Activated CD8-positive, alpha-beta memory T cell treated with anti-CD3 and anti-CD28 coated beads for 36 hours (primary cell): ENCODE measurements around the gene RHOD. TPM values are rescaled to one million over a fixed set of nuclear protein-coding genes. Genes with fewer than 3 reads are reported as not detected.

Experiments used
- CTCF ChIA-PET: fragments of 350-600 bp; sonication (Branson Sonifier 250); formaldehyde crosslinking; loops from one replicate; lab custom pipeline; 2021; ENCODE audit warnings: antibody characterized with exemption; lab: Charles Lee
- POLR2A ChIA-PET: fragments of 350-600 bp; sonication (Branson Sonifier 250); formaldehyde crosslinking; loops from one replicate; lab custom pipeline; 2021; ENCODE audit warnings: antibody characterized with exemption; lab: Charles Lee
- total RNA-seq, 2 experiments: library from RNA; stranded (reverse); gene quantifications; one replicate each; pipeline ENCODE4 v1.2.3, GENCODE V29; 2021

RHOD gene
- total RNA-seq, 2 experiments from 2014 or later: 1.5 to 1.8 TPM

- ChIA-PET POLR2A (no interaction called here), CTCF (no interaction called here)
These were observed 64.4 kb downstream of the RHOD start for GRCh38 chr11:67120881-67121710.

Other genes with a start within 250 kb of the RHOD start
- 10 to 100 TPM; 31.6 to 33.5 TPM for gene RCE1, start 213.4 kb upstream of the RHOD start, total RNA-seq
- 10 to 100 TPM; 40.5 to 42.3 TPM for gene LRFN4, start 199.8 kb upstream of the RHOD start, total RNA-seq
- gene PC, start 98.5 kb upstream of the RHOD start, total RNA-seq: 10 to 100 TPM; 10.7 to 10.9 TPM
- not detected for gene C11orf86, start 81.5 kb upstream of the RHOD start, total RNA-seq
- gene SYT12, start 33.7 kb upstream of the RHOD start, total RNA-seq: not detected
- 10 to 100 TPM; 85.3 to 87.6 TPM for gene KDM2A, start 62.4 kb downstream of the RHOD start, total RNA-seq
- gene GRK2, start 209.6 kb downstream of the RHOD start, total RNA-seq: 100 to 1,000 TPM; 223 to 234 TPM
- gene ANKRD13D, start 232.5 kb downstream of the RHOD start, total RNA-seq: 10 to 100 TPM; 76.2 to 77.4 TPM
- gene SSH3, start 246.7 kb downstream of the RHOD start, total RNA-seq: 1 to 10 TPM; 6.1 to 7.6 TPM